Epithelial cell of proximal tubule (primary cell): ENCODE results near the gene ACAD8. TPM values are rescaled to one million over a fixed set of nuclear protein-coding genes. Genes with fewer than 3 reads are reported as not detected.

Experiments used
- DNase-seq: peaks from one replicate; pipeline ENCODE4 v3.0.0-alpha.2; 2011; ENCODE audit warnings: low read depth
- H3K4me3 ChIP-seq: 2 replicates; pipeline ENCODE4 v1.5.1; 2011; ENCODE audit warnings: low read depth, mild to moderate bottlenecking, low read length
- CTCF ChIP-seq: conservative IDR thresholded peaks from 2 replicates; pipeline ENCODE4 v1.5.1; 2012; ENCODE audit warnings: low read depth, mild to moderate bottlenecking, low read length
- total RNA-seq: library from RNA; depleted of rRNA; stranded (reverse); fragments of >200 nt; gene quantifications from 2 replicates; pipeline ENCODE4 v1.2.3, GENCODE V29; 2015

The ACAD8 gene
- 15.6 and 18.1 TPM in 2 replicates for total RNA-seq

GRCh38 chr11:134253188-134253993 is at the start of gene ACAD8, which contains the start of gene THYN1:
ACAD8 (plus strand) TSS chr11:134253568; CDS start chr11:134253601, 33 bp downstream.
THYN1 (minus strand) TSS chr11:134253352; CDS start chr11:134252882, 470 bp downstream.
- peak; percentile 57 for DNase-seq
- no peak for TF ChIP-seq CTCF
- peak within 1 kb of the TSS; percentile 95 for H3K4me3 ChIP-seq

- no peak overlapping the region for H3K4me3 ChIP-seq
- no peak for DNase-seq
- no peak for TF ChIP-seq CTCF
Observed at GRCh38 chr11:134205729-134206128, 47.6 kb upstream of the ACAD8 start.

GRCh38 chr11:134206185-134206584 is 47.2 kb upstream of the ACAD8 start:
- no peak for TF ChIP-seq CTCF
- H3K4me3 ChIP-seq: no peak overlapping the region

GRCh38 chr11:134207538-134208239 is 45.7 kb upstream of the ACAD8 start:
- no peak for DNase-seq
- peak; percentile 62 for TF ChIP-seq CTCF
- no peak overlapping the region for H3K4me3 ChIP-seq

More at GRCh38 chr11:134206185-134206584, 47.2 kb upstream of the ACAD8 start:
- DNase-seq: no peak

- no peak for DNase-seq
- TF ChIP-seq CTCF: no peak
- H3K4me3 ChIP-seq: no peak overlapping the region
Observed at GRCh38 chr11:134215836-134216235, 37.5 kb upstream of the ACAD8 start.

- no peak for DNase-seq
- TF ChIP-seq CTCF: no peak
- no peak overlapping the region for H3K4me3 ChIP-seq
Observed at GRCh38 chr11:134216816-134217215, 36.6 kb upstream of the ACAD8 start.
